Fibroblast of mammary gland (primary cell): ENCODE data around the gene CMKLR1.

Experiments
- DNase-seq: peaks from one replicate; pipeline ENCODE4 v3.0.0-alpha.2; 2010; ENCODE audit warnings: low read depth
- H3K4me3 ChIP-seq: 2 replicates; pipeline ENCODE4 v1.5.1; 2011; ENCODE audit warnings: low read depth, mild to moderate bottlenecking, low read length, moderate library complexity; ENCODE audit not compliant: control insufficient read depth
- CTCF ChIP-seq: conservative IDR thresholded peaks from 2 replicates; pipeline ENCODE4 v1.5.1; 2011; ENCODE audit warnings: low read depth, low read length, inconsistent platforms; ENCODE audit not compliant: control insufficient read depth, insufficient read depth

CMKLR1 gene

GRCh38 chr12:108348842-108349241 is 9.7 kb upstream of the CMKLR1 start:
- DNase-seq: no peak
- TF ChIP-seq CTCF: no peak

GRCh38 chr12:108346727-108347710 is 7.9 kb upstream of the CMKLR1 start:
- DNase-seq: no peak
- no peak for TF ChIP-seq CTCF
- no peak overlapping the region for H3K4me3 ChIP-seq

More at GRCh38 chr12:108348842-108349241, 9.7 kb upstream of the CMKLR1 start:
- H3K4me3 ChIP-seq: no peak overlapping the region

GRCh38 chr12:108345716-108346633 is 6.9 kb upstream of the CMKLR1 start:
- no peak for TF ChIP-seq CTCF
- no peak overlapping the region for H3K4me3 ChIP-seq
- DNase-seq: no peak

GRCh38 chr12:108342985-108343384 is 3.9 kb upstream of the CMKLR1 start:
- peak; percentile 8 for DNase-seq
- H3K4me3 ChIP-seq: no peak overlapping the region
- no peak for TF ChIP-seq CTCF

- no peak overlapping the region for H3K4me3 ChIP-seq
- DNase-seq: no peak
- no peak for TF ChIP-seq CTCF
Measured at GRCh38 chr12:108341854-108342847, 3.0 kb upstream of the CMKLR1 start.
